ENCODE data around the gene FBXW5.

GRCh38 chr9:136975644-136976043, 31.1 kb upstream of the FBXW5 start:
- no peak for TF ChIP-seq CTCF (IDR thresholded peaks at IDR 0.05)
- TF ChIP-seq POLR2A (IDR thresholded peaks at IDR 0.05): no peak

Measured in prostate gland (tissue), 2 donors.